MCF 10A (cell line): ENCODE results near the gene CORT. TPM values are rescaled to one million over a fixed set of nuclear protein-coding genes. Genes with fewer than 3 reads are reported as not detected.

Experiments used
- BruUV-seq: library from RNA; stranded (reverse); fragments of 400-500 nt; replicated peaks from 2 replicates; lab custom pipeline; 2021; lab: Mats Ljungman, UMichigan
- CTCF ChIA-PET: fragments of 300-600 bp; sonication (Branson Sonifier 250); formaldehyde crosslinking; extraction: SDS; loops from one replicate; lab custom pipeline; 2021; ENCODE audit warnings: antibody characterized with exemption, inconsistent platforms; lab: Yijun Ruan, JAX
- POLR2A ChIA-PET: fragments of 300-600, 350-650 bp; sonication (Branson Sonifier 250); formaldehyde crosslinking; extraction: SDS; loops from one replicate; lab custom pipeline; 2020; ENCODE audit warnings: antibody characterized with exemption, inconsistent platforms; lab: Yijun Ruan, JAX
- DNase-seq: peaks from one replicate; pipeline ENCODE4 v3.0.0-alpha.2; 2018; ENCODE audit not compliant: unreplicated experiment
- H3K27ac Mint-ChIP-seq: one replicate; pipeline ENCODE4 v1.8.0; 2022; ENCODE audit warnings: mild to moderate bottlenecking, low read depth, mixed read lengths; ENCODE audit not compliant: unreplicated experiment
- H3K27me3 Mint-ChIP-seq: one replicate; pipeline ENCODE4 v1.8.0; 2022; ENCODE audit warnings: mixed read lengths; ENCODE audit not compliant: insufficient read depth, unreplicated experiment
- H3K36me3 Mint-ChIP-seq: one replicate; pipeline ENCODE4 v1.8.0; 2022; ENCODE audit warnings: mild to moderate bottlenecking, moderate library complexity, mixed read lengths; ENCODE audit not compliant: insufficient read depth, unreplicated experiment
- H3K4me1 Mint-ChIP-seq: one replicate; pipeline ENCODE4 v1.8.0; 2022; ENCODE audit warnings: mixed read lengths; ENCODE audit not compliant: insufficient read depth, unreplicated experiment
- H3K4me3 Mint-ChIP-seq: one replicate; pipeline ENCODE4 v1.8.0; 2022; ENCODE audit warnings: mild to moderate bottlenecking, moderate library complexity, mixed read lengths; ENCODE audit not compliant: unreplicated experiment
- H3K9me3 Mint-ChIP-seq: one replicate; pipeline ENCODE4 v1.8.0; 2022; ENCODE audit warnings: mixed read lengths; ENCODE audit not compliant: unreplicated experiment
- CTCF ChIP-seq: fragments of 200-600 bp; IDR thresholded peaks from one replicate; pipeline ENCODE4 v1.8.0; 2022; ENCODE audit warnings: antibody characterized with exemption, mild to moderate bottlenecking; ENCODE audit not compliant: unreplicated experiment
- intact Hi-C: fragments of 100-400 bp; cut with micrococcal nuclease; formaldehyde crosslinking; loops from 2 replicates; pipeline ENCODE4 v1.14.1; 2022
- total RNA-seq: library from RNA; stranded (reverse); gene quantifications from 2 replicates; pipeline ENCODE4 v1.2.3, GENCODE V29; 2022

CORT gene
- total RNA-seq, 1 experiment from 2014 or later = not detected

- H3K27me3 Mint-ChIP-seq = no peaks in the 10 kb centered on the region
- no peak for DNase-seq
- POLR2A ChIA-PET = interaction anchor here (0.6 to 4.8 kb wide), 9 partner anchors 20 to 237 kb away, joined by 3 to 73 read pairs (median 5); partner anchors contain the start of genes CORT, PEX14 and PGD
- TF ChIP-seq CTCF = no peak
- peak overlapping the region; percentile 87 for H3K27ac Mint-ChIP-seq
- CTCF ChIA-PET = interaction anchor here (0.5 to 8.2 kb wide), 32 partner anchors 9 to 804 kb away, joined by 3 to 119 read pairs (median 4); partner anchors contain the start of genes KIF1B and PEX14
- intact Hi-C loops = loop anchor here (2.0 to 5.0 kb wide), 2 partner anchors 487 to 563 kb away; partner anchors contain the start of genes LZIC and NMNAT1
- H3K36me3 Mint-ChIP-seq = peaks cover 5% of the 10 kb centered on the region
- TSS peak; percentile 45 for BruUV-seq
- H3K4me1 Mint-ChIP-seq = peaks cover 10% of the 10 kb centered on the region
- no peaks in the 10 kb centered on the region for H3K9me3 Mint-ChIP-seq
- peak overlapping the region; percentile 89 for H3K4me3 Mint-ChIP-seq
Measured at GRCh38 chr1:10429868-10430215, 20.0 kb upstream of the CORT start.

GRCh38 chr1:10430216-10431069, 19.4 kb upstream of the CORT start, which contains the start of gene CENPS:
CENPS (plus strand) TSS chr1:10430433; CDS start chr1:10430518, 85 bp downstream.
- DNase-seq = peak; percentile 88
- Mint-ChIP-seq H3K36me3 (peaks cover 5% of the 10 kb centered on the region), H3K27ac (peak within 1 kb of the TSS; percentile 87), H3K9me3 (no peaks in the 10 kb centered on the region), H3K4me3 (peak within 1 kb of the TSS; percentile 89), H3K27me3 (no peaks in the 10 kb centered on the region), H3K4me1 (peaks cover 10% of the 10 kb centered on the region)
- ChIA-PET POLR2A (interaction anchor here (0.6 to 4.8 kb wide), 16 partner anchors 19 to 545 kb away, joined by 3 to 73 read pairs (median 4); partner anchors contain the start of genes CORT, DFFA, KIF1B and PEX14), CTCF (interaction anchor here (0.5 to 8.2 kb wide), 32 partner anchors 9 to 505 kb away, joined by 3 to 119 read pairs (median 4); partner anchors contain the start of genes KIF1B and PEX14)
- no TSS peak for BruUV-seq
- intact Hi-C loops = loop anchor here (2.0 kb wide), 1 partner anchor 488 kb away; the partner anchor contains the start of genes LZIC and NMNAT1
- TF ChIP-seq CTCF = peak; percentile 98

- intact Hi-C loops = loop anchor here (2.0 kb wide), 1 partner anchor 488 kb away; the partner anchor contains the start of genes LZIC and NMNAT1
- H3K9me3 Mint-ChIP-seq = no peaks in the 10 kb centered on the region
- no peaks in the 10 kb centered on the region for H3K27me3 Mint-ChIP-seq
- TSS peak; percentile 75 for BruUV-seq
- no peak for TF ChIP-seq CTCF
- peak overlapping the region; percentile 89 for H3K4me3 Mint-ChIP-seq
- peaks cover 10% of the 10 kb centered on the region for H3K4me1 Mint-ChIP-seq
- DNase-seq = peak; percentile 14
- ChIA-PET CTCF (interaction anchor here (0.5 to 8.2 kb wide), 11 partner anchors 11 to 1167 kb away, joined by 3 to 119 read pairs (median 6); no protein-coding TSS in a partner anchor), POLR2A (interaction anchor here (0.6 to 4.8 kb wide), 15 partner anchors 18 to 544 kb away, joined by 3 to 73 read pairs (median 4); partner anchors contain the start of genes CORT, DFFA, KIF1B and PEX14)
- peaks cover 5% of the 10 kb centered on the region for H3K36me3 Mint-ChIP-seq
- H3K27ac Mint-ChIP-seq = peak overlapping the region; percentile 87
Measured at GRCh38 chr1:10431070-10431730, 18.6 kb upstream of the CORT start.
